ENCODE data around the gene CAND1.

CAND1 gene

DNA sequence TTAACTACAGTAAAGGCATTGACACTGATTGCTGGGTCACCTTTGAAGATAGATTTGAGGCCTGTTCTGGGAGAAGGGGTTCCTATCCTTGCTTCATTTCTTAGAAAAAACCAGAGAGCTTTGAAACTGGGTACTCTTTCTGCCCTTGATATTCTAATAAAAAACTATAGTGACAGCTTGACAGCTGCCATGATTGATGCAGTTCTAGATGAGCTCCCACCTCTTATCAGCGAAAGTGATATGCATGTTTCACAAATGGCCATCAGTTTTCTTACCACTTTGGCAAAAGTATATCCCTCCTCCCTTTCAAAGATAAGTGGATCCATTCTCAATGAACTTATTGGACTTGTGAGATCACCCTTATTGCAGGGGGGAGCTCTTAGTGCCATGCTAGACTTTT is 36.4 kb downstream of the CAND1 start:
- in situ Hi-C loops (cut with HindIII; ENCODE audit: low sequenced_read_pairs) = no loop called here
- TF ChIP-seq, protein P1, sequence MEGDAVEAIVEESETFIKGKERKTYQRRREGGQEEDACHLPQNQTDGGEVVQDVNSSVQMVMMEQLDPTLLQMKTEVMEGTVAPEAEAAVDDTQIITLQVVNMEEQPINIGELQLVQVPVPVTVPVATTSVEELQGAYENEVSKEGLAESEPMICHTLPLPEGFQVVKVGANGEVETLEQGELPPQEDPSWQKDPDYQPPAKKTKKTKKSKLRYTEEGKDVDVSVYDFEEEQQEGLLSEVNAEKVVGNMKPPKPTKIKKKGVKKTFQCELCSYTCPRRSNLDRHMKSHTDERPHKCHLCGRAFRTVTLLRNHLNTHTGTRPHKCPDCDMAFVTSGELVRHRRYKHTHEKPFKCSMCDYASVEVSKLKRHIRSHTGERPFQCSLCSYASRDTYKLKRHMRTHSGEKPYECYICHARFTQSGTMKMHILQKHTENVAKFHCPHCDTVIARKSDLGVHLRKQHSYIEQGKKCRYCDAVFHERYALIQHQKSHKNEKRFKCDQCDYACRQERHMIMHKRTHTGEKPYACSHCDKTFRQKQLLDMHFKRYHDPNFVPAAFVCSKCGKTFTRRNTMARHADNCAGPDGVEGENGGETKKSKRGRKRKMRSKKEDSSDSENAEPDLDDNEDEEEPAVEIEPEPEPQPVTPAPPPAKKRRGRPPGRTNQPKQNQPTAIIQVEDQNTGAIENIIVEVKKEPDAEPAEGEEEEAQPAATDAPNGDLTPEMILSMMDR (IDR thresholded peaks at IDR 0.05; ENCODE audit: low read depth, low read length, missing control alignments) = no peak
- no peak overlapping the region for H3K4me3 ChIP-seq (ENCODE audit: low read depth, low read length)
- DNase-seq (ENCODE audit: low read depth) = no peak

DNA sequence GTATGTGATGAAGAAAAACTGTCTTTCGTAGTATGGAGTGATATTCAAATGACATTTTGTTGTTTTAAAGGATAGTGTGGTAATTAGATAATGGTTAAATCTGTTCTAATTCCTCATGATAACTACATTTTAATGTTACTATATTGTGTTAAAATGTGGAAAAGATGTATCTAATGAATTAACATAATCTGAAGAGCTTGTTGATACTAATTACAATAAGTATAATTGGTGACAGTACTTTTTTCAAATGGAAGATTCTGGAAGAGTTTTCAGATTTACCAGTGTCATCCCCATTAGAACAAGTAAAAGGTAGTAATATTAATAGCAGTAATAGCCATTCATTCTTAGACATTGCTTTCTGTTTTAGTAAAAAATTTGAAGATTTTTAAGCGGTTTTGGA is 37.6 kb downstream of the CAND1 start:
- no peak for DNase-seq (ENCODE audit: low read depth)
- no peak overlapping the region for H3K4me3 ChIP-seq (ENCODE audit: low read depth, low read length)
- TF ChIP-seq, protein P1 (IDR thresholded peaks at IDR 0.05; ENCODE audit: low read depth, low read length, missing control alignments) = no peak
- in situ Hi-C loops (cut with HindIII; ENCODE audit: low sequenced_read_pairs) = no loop called here

DNA sequence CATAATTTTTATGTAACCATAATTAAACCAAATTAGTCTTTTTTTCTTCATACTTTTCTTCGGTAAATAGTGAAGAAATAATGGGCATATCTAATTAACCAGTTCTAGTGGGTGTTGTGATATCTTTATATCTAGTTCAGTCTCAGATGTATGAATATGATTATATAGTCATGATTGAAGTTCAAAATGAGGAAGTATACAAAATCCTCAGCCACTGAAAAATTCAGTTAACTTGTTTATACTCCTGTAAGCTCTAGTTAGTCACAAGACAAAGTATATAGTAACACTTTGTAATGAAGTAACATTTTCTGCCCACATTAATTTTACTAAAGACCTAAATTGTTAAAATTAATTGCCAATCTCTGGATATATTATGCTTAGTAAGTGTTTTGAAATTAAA is 46.5 kb downstream of the CAND1 start:
- no peak overlapping the region for H3K4me3 ChIP-seq (ENCODE audit: low read depth, low read length)
- DNase-seq (ENCODE audit: low read depth) = no peak
- in situ Hi-C loops (cut with HindIII; ENCODE audit: low sequenced_read_pairs) = no loop called here
- TF ChIP-seq, protein P1 (IDR thresholded peaks at IDR 0.05; ENCODE audit: low read depth, low read length, missing control alignments) = no peak

DNA sequence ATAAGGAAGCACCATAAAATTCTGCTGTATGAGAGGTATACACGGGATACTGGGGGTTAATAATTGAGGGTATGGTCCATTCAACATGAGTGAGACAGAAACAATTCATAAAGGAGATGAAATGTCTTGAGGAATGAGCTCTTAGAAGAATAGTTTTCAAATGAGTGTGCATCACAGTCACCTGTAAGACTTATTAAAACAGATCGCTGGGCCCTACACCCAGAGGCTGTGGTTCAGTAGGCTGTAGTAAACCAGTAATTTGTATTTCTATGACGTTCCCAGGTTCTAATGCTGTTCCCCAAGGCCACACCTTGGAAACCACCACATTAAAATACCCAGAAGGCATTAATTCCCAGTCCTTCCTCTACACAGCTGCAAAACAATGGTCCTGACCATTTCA is 49.6 kb downstream of the CAND1 start:
- H3K4me3 ChIP-seq (ENCODE audit: low read depth, low read length) = no peak overlapping the region
- no peak for DNase-seq (ENCODE audit: low read depth)
- TF ChIP-seq, protein P1 (IDR thresholded peaks at IDR 0.05; ENCODE audit: low read depth, low read length, missing control alignments) = no peak
- in situ Hi-C loops (cut with HindIII; ENCODE audit: low sequenced_read_pairs) = no loop called here

DNA sequence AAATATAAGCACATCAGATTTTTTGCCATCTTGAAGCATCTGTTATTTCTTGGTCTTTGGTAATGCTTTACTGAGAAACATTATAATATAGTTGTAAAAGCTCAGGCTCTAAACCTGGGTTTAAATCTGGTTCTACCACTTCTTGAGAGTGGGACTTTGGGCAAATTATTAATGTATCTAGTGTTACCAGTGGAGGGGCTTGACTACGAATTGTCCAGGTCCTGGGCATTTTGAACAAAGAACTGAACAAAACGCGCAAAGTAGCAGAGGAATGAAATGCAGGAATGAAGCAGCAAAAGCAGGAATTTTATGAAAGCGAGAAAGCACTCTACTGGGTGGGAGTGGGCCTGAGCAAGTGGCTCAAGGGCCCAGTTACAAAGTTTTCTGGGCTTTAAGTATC is 50.8 kb downstream of the CAND1 start:
- no peak for DNase-seq (ENCODE audit: low read depth)
- no peak overlapping the region for H3K4me3 ChIP-seq (ENCODE audit: low read depth, low read length)
- in situ Hi-C loops (cut with HindIII; ENCODE audit: low sequenced_read_pairs) = no loop called here
- TF ChIP-seq, protein P1 (IDR thresholded peaks at IDR 0.05; ENCODE audit: low read depth, low read length, missing control alignments) = no peak

DNA sequence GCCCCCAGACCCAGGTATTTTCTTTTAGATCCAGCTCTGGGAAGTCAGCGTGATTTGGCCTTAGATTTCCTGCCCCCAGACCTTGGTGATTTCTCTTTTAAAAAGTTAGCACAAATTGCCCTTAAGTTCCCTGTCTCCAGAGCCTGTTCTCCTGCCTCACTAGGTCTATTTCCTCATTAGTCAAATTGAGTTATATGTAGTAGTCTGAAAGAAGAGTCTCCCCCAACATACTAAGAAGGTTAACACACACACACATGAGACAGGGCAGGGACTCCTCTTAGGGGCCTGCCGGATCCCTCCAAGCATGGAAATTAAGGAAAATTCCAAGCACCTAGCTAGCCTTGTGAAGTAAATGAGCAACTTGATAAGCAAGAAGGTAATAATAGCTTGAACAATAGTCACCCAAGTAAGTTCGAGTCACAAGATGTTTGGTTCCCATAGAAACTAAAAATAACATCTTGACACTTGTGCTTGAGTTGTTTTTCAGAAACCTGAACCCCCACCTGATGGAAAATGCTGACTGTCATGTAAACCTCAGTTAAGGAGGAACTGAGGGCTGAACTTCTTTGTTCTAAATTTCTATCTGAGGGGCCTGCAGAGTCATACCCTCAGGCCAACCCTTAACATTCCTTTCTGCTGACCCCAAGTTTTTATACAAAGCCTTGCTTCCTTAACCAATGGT is 51.6 kb downstream of the CAND1 start:
- H3K4me3 ChIP-seq (ENCODE audit: low read depth, low read length) = no peak overlapping the region
- in situ Hi-C loops (cut with HindIII; ENCODE audit: low sequenced_read_pairs) = no loop called here
- no peak for DNase-seq (ENCODE audit: low read depth)
- TF ChIP-seq, protein P1 (IDR thresholded peaks at IDR 0.05; ENCODE audit: low read depth, low read length, missing control alignments) = no peak
